ENCODE measurements around the gene KCNIP4.

The KCNIP4 gene

DNA sequence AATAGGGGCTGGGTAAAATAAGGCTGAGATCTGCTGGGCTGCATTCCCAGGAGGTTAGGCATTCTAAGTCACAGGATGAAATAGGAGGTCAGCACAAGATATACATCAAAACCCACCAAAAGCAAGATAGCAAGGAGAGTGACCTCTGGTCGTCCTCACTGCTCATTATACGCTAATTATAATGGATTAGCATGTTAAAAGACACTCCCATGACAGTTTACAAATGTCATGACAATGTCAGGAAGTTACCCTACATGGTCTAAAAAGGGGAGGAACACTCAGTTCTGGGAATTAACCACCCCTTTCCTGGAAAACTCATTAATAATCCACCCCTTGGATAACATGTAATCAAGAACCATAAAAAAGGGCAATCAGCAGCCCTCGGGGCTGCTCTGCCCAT, 403.6 kb downstream of the KCNIP4 start:
- Histone ChIP-seq H3K4me3 (ENCODE audit: low read length, poor library complexity, severe bottlenecking) (no peak overlapping the region), H3K27me3 (ENCODE audit: insufficient read depth, low read length, poor library complexity, severe bottlenecking) (no peaks in the 10 kb centered on the region), H3K9me2 (replicated peaks; ENCODE audit: low read depth, low read length) (no peaks in the 10 kb centered on the region), H3F3A (ENCODE audit: low read depth) (no peaks in the 10 kb centered on the region), H3K79me2 (ENCODE audit: insufficient read depth, low read length) (no peaks in the 10 kb centered on the region), H2AFZ (ENCODE audit: low read length) (no peak overlapping the region), H3K4me1 (ENCODE audit: insufficient read depth, low read length, poor library complexity, severe bottlenecking) (no peaks in the 10 kb centered on the region), H4K20me1 (ENCODE audit: insufficient read depth, low read length, poor library complexity, severe bottlenecking) (no peaks in the 10 kb centered on the region), H3K4me2 (ENCODE audit: low read depth, low read length, poor library complexity, severe bottlenecking) (no peak overlapping the region), H3K36me3 (ENCODE audit: insufficient read depth, low read length) (no peaks in the 10 kb centered on the region), H3K9me3 (ENCODE audit: insufficient read depth, low read depth, low read length) (no peaks in the 10 kb centered on the region), H3K9ac (ENCODE audit: low read depth, low read length, poor library complexity, severe bottlenecking) (no peak overlapping the region)
- no peak for TF ChIP-seq EZH2phosphoT487 (IDR thresholded peaks at IDR 0.05; ENCODE audit: borderline replicate concordance)
- TF ChIP-seq, protein P1, sequence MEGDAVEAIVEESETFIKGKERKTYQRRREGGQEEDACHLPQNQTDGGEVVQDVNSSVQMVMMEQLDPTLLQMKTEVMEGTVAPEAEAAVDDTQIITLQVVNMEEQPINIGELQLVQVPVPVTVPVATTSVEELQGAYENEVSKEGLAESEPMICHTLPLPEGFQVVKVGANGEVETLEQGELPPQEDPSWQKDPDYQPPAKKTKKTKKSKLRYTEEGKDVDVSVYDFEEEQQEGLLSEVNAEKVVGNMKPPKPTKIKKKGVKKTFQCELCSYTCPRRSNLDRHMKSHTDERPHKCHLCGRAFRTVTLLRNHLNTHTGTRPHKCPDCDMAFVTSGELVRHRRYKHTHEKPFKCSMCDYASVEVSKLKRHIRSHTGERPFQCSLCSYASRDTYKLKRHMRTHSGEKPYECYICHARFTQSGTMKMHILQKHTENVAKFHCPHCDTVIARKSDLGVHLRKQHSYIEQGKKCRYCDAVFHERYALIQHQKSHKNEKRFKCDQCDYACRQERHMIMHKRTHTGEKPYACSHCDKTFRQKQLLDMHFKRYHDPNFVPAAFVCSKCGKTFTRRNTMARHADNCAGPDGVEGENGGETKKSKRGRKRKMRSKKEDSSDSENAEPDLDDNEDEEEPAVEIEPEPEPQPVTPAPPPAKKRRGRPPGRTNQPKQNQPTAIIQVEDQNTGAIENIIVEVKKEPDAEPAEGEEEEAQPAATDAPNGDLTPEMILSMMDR (conservative IDR thresholded peaks at IDR 0.05; ENCODE audit: low read length): no peak

DNA sequence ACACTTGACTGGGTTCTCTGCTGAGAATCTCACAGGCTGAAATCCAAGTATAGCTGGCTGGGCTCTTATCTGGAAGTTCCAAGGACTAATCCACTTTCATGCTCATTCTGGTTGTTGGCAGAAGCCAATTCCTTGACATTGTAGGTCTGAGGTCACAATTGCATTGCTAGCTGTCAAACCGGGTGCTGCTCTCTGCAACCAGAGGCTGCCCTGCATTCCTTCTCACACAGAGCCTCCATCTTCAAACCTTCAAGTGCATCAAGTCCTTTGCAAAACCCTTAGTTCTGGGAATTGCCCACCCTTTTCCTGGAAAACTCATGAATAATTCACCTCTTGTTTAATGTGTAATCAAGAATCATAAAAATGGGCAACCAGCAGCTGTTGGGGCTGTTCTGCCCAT, 404.2 kb downstream of the KCNIP4 start:
- H3F3A ChIP-seq (ENCODE audit: low read depth): no peaks in the 10 kb centered on the region
- TF ChIP-seq, protein P1 (conservative IDR thresholded peaks at IDR 0.05; ENCODE audit: low read length): no peak
- no peak for TF ChIP-seq EZH2phosphoT487 (IDR thresholded peaks at IDR 0.05; ENCODE audit: borderline replicate concordance)
- no peak overlapping the region for H2AFZ ChIP-seq (ENCODE audit: low read length)
- H3K27me3 ChIP-seq (ENCODE audit: insufficient read depth, low read length, poor library complexity, severe bottlenecking): no peaks in the 10 kb centered on the region
- no peak overlapping the region for H3K9ac ChIP-seq (ENCODE audit: low read depth, low read length, poor library complexity, severe bottlenecking)
- H3K36me3 ChIP-seq (ENCODE audit: insufficient read depth, low read length): no peaks in the 10 kb centered on the region
- no peaks in the 10 kb centered on the region for H4K20me1 ChIP-seq (ENCODE audit: insufficient read depth, low read length, poor library complexity, severe bottlenecking)
- no peak overlapping the region for H3K4me2 ChIP-seq (ENCODE audit: low read depth, low read length, poor library complexity, severe bottlenecking)
- H3K4me3 ChIP-seq (ENCODE audit: low read length, poor library complexity, severe bottlenecking): no peak overlapping the region
- H3K79me2 ChIP-seq (ENCODE audit: insufficient read depth, low read length): no peaks in the 10 kb centered on the region
- no peaks in the 10 kb centered on the region for H3K9me2 ChIP-seq (replicated peaks; ENCODE audit: low read depth, low read length)
- no peaks in the 10 kb centered on the region for H3K4me1 ChIP-seq (ENCODE audit: insufficient read depth, low read length, poor library complexity, severe bottlenecking)
- no peaks in the 10 kb centered on the region for H3K9me3 ChIP-seq (ENCODE audit: insufficient read depth, low read depth, low read length)

DNA sequence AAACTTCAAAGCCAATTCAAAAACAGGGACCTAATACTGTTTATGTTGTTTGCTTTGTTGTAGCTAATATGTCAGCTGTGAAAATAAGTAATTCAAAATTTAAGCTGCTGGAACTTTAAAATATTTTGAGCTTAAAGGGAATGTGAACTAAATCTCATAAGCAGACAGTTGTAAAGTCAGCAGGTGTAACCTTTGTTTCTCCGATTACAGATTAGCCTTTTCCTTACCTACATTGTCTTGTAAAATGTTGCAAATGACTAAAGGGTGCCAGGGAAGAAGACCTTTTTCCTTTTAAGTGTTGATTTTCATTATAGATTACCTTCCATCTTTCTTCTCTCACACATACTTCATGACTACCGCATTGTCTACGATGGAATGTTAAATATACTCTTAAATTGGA, 405.1 kb downstream of the KCNIP4 start:
- no peak overlapping the region for H3K4me3 ChIP-seq (ENCODE audit: low read length, poor library complexity, severe bottlenecking)
- no peaks in the 10 kb centered on the region for H3F3A ChIP-seq (ENCODE audit: low read depth)
- no peaks in the 10 kb centered on the region for H3K27me3 ChIP-seq (ENCODE audit: insufficient read depth, low read length, poor library complexity, severe bottlenecking)
- H3K4me2 ChIP-seq (ENCODE audit: low read depth, low read length, poor library complexity, severe bottlenecking): no peak overlapping the region
- H3K9me2 ChIP-seq (replicated peaks; ENCODE audit: low read depth, low read length): no peaks in the 10 kb centered on the region
- H3K36me3 ChIP-seq (ENCODE audit: insufficient read depth, low read length): no peaks in the 10 kb centered on the region
- H3K79me2 ChIP-seq (ENCODE audit: insufficient read depth, low read length): no peaks in the 10 kb centered on the region
- no peaks in the 10 kb centered on the region for H4K20me1 ChIP-seq (ENCODE audit: insufficient read depth, low read length, poor library complexity, severe bottlenecking)
- no peaks in the 10 kb centered on the region for H3K4me1 ChIP-seq (ENCODE audit: insufficient read depth, low read length, poor library complexity, severe bottlenecking)
- TF ChIP-seq, protein P1 (conservative IDR thresholded peaks at IDR 0.05; ENCODE audit: low read length): no peak
- TF ChIP-seq EZH2phosphoT487 (IDR thresholded peaks at IDR 0.05; ENCODE audit: borderline replicate concordance): no peak
- H2AFZ ChIP-seq (ENCODE audit: low read length): no peak overlapping the region
- no peaks in the 10 kb centered on the region for H3K9me3 ChIP-seq (ENCODE audit: insufficient read depth, low read depth, low read length)
- no peak overlapping the region for H3K9ac ChIP-seq (ENCODE audit: low read depth, low read length, poor library complexity, severe bottlenecking)
